Measurements from ENCODE around the gene PDE8A.

- no peak for TF ChIP-seq EZH2 (IDR thresholded peaks at IDR 0.05; ENCODE audit: borderline replicate concordance, low read depth, low read length, severe bottlenecking)
- no peak for TF ChIP-seq MYC (IDR thresholded peaks at IDR 0.05; ENCODE audit: low read depth, low read length)
- TF ChIP-seq, protein P1, sequence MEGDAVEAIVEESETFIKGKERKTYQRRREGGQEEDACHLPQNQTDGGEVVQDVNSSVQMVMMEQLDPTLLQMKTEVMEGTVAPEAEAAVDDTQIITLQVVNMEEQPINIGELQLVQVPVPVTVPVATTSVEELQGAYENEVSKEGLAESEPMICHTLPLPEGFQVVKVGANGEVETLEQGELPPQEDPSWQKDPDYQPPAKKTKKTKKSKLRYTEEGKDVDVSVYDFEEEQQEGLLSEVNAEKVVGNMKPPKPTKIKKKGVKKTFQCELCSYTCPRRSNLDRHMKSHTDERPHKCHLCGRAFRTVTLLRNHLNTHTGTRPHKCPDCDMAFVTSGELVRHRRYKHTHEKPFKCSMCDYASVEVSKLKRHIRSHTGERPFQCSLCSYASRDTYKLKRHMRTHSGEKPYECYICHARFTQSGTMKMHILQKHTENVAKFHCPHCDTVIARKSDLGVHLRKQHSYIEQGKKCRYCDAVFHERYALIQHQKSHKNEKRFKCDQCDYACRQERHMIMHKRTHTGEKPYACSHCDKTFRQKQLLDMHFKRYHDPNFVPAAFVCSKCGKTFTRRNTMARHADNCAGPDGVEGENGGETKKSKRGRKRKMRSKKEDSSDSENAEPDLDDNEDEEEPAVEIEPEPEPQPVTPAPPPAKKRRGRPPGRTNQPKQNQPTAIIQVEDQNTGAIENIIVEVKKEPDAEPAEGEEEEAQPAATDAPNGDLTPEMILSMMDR (IDR thresholded peaks at IDR 0.05; ENCODE audit: extremely low read depth in 1 of 2, insufficient read depth in 1 of 2, low read depth in 1 of 2, low read length in 2 of 2): no peak
- TF ChIP-seq POLR2AphosphoS5 (IDR thresholded peaks at IDR 0.05; ENCODE audit: insufficient read depth, low read depth, low read length): no peak
- TF ChIP-seq POLR2A (IDR thresholded peaks at IDR 0.05; ENCODE audit: low read depth, low read length): no peak
- TF ChIP-seq JUN (IDR thresholded peaks at IDR 0.05; ENCODE audit: borderline replicate concordance, insufficient read depth, insufficient read length, low read depth): no peak
- no peak for TF ChIP-seq FOS (IDR thresholded peaks at IDR 0.05; ENCODE audit: borderline replicate concordance, insufficient read depth, low read length)
- TF ChIP-seq GATA2 (IDR thresholded peaks at IDR 0.05; ENCODE audit: insufficient read depth, insufficient read length, low read depth, low read length): no peak
- no peak for TF ChIP-seq MAX (IDR thresholded peaks at IDR 0.05; ENCODE audit: insufficient read depth, insufficient read length)
These were observed 167.9 kb downstream of the PDE8A start for GRCh38 chr15:85149465-85150129.
